GM13976 (cell line): ENCODE results near the gene STK17A.
"Not testable (repeated sequence)": the region's sequence is repeated elsewhere in the genome, so short reads cannot be mapped to it uniquely, and the experiment has no call there.

Experiments
- DNase-seq: peaks from one replicate; pipeline ENCODE4 v3.0.0; 2012; ENCODE audit warnings: low spot score
- CTCF ChIP-seq: IDR thresholded peaks from 2 replicates; pipeline ENCODE4 v1.5.1; 2012; ENCODE audit warnings: borderline replicate concordance, mild to moderate bottlenecking; ENCODE audit not compliant: insufficient read depth; ENCODE audit errors: extremely low read depth, missing control alignments, control extremely low read depth
- in situ Hi-C: fragments of 300-500 bp; cut with MboI; formaldehyde crosslinking; loops from one replicate; pipeline ENCODE4 v1.12.0; 2022; ENCODE audit warnings: low sequenced_read_pairs, mixed read lengths, inconsistent platforms; ENCODE audit not compliant: unreplicated experiment

STK17A gene

GRCh38 chr7:43621729-43622448 is 39.0 kb downstream of the STK17A start:
- in situ Hi-C loops = no loop called here

GRCh38 chr7:43624156-43624555 is 41.2 kb downstream of the STK17A start:
- no peak for TF ChIP-seq CTCF
- in situ Hi-C loops = no loop called here
- no peak for DNase-seq

More at GRCh38 chr7:43621729-43622448, 39.0 kb downstream of the STK17A start:
- no peak for TF ChIP-seq CTCF
- no peak for DNase-seq

GRCh38 chr7:43625453-43625852 is 42.5 kb downstream of the STK17A start:
- TF ChIP-seq CTCF = no peak
- no peak for DNase-seq
- in situ Hi-C loops = no loop called here

- TF ChIP-seq CTCF = no peak
- in situ Hi-C loops = no loop called here
- DNase-seq = no peak
These were observed 43.1 kb downstream of the STK17A start for GRCh38 chr7:43625980-43626379.

GRCh38 chr7:43626695-43627094 is 43.8 kb downstream of the STK17A start:
- DNase-seq = no peak
- no peak for TF ChIP-seq CTCF

GRCh38 chr7:43627798-43628197 is 44.9 kb downstream of the STK17A start:
- DNase-seq, in situ Hi-C loops: not testable (repeated sequence)

More at GRCh38 chr7:43626695-43627094, 43.8 kb downstream of the STK17A start:
- in situ Hi-C loops = no loop called here

GRCh38 chr7:43628431-43628830 is 45.5 kb downstream of the STK17A start:
- in situ Hi-C loops = no loop called here
- DNase-seq = no peak
- no peak for TF ChIP-seq CTCF
